Esophagus squamous epithelium (tissue), 4 donors: Measurements from ENCODE around the gene NANOS3.
"Not testable (repeated sequence)": the region's sequence is repeated elsewhere in the genome, so short reads cannot be mapped to it uniquely, and the experiment has no call there.

Experiments
- CTCF ChIP-seq, 6 experiments: fragments of 450-650 bp in 4 of 6; fragments of 200-600 bp in 2 of 6; sonication (generic) in 2 of 6; IDR thresholded peaks; one replicate each; pipeline ENCODE4 v1.5.1; 2016 to 2019; ENCODE audit warnings: antibody characterized with exemption in 6 of 6, mild to moderate bottlenecking in 4 of 6, moderate library complexity in 4 of 6
- POLR2A ChIP-seq, 4 donors: fragments of 450-650 bp; IDR thresholded peaks; one replicate each; pipeline ENCODE4 v1.6.1; 2017; ENCODE audit warnings: antibody characterized with exemption in 4 of 4, mild to moderate bottlenecking in 4 of 4, moderate library complexity in 3 of 4

GRCh38 chr19:13852171-13852707, 24.7 kb upstream of the NANOS3 start:
- not testable (repeated sequence) for TF ChIP-seq CTCF, POLR2A (IDR thresholded peaks at IDR 0.05)
